Right cardiac atrium (tissue), 5 donors: ENCODE results near the gene ZC3HAV1. TPM values are rescaled to one million over a fixed set of nuclear protein-coding genes. Genes with fewer than 3 reads are reported as not detected.
"Not testable (repeated sequence)": the region's sequence is repeated elsewhere in the genome, so short reads cannot be mapped to it uniquely, and the experiment has no call there.

Source experiments
- ATAC-seq, 2 donors: fragments of 200-7000 bp; cut with Tn5 transposase; one replicate each; pipeline versions ENCODE4 v1.8.0 to v1.9.1; 2020; ENCODE audit warnings: moderate library complexity in 2 of 2, mild to moderate bottlenecking in 1 of 2
- DNase-seq, 3 donors: peaks; one replicate each; pipeline ENCODE4 v3.0.0-alpha.2; 2020
- H3K27ac ChIP-seq: one replicate; pipeline ENCODE4 v1.5.1; 2013; ENCODE audit warnings: mild to moderate bottlenecking, low read length, control low read depth, moderate library complexity
- H3K27me3 ChIP-seq: one replicate; pipeline ENCODE4 v1.6.1; 2013; ENCODE audit not compliant: control insufficient read depth, insufficient read depth
- H3K4me1 ChIP-seq: one replicate; pipeline ENCODE4 v1.6.1; 2013; ENCODE audit warnings: low read length; ENCODE audit not compliant: control insufficient read depth, insufficient read depth
- H3K4me3 ChIP-seq: one replicate; pipeline ENCODE4 v1.5.1; 2013; ENCODE audit warnings: low read length, control low read depth
- H3K9me3 ChIP-seq: one replicate; pipeline ENCODE4 v1.6.1; 2013; ENCODE audit warnings: low read length; ENCODE audit not compliant: control insufficient read depth
- WGBS: extraction: QIAGEN DNeasy Blood & Tissue Kit; methylation state at CpG from one replicate; pipeline ENCODE4 v1.1.7; 2013; 5-methylcytosine and 5-hydroxymethylcytosine counted together
- intact Hi-C, 4 donors: fragments of 100-400 bp; cut with DNase I; formaldehyde crosslinking; loops; one replicate each; pipeline versions ENCODE4 v1.11.0 to v1.14.0; 2022 to 2023
- polyA plus RNA-seq: library from polyadenylated mRNA; stranded (reverse); fragments of 200-250 nt; gene quantifications from one replicate; pipeline ENCODE4 v1.2.3, GENCODE V29; 2013
- total RNA-seq, 4 donors: library from RNA; stranded (reverse); fragmentation: NEBNext Ultra II Directional; extraction: Animal tissue kit (Norgen Biotek cat#: 25700); gene quantifications; one replicate each; pipeline ENCODE4 v1.2.1, GENCODE V29; 2021
- donor health status: healthy with polysubstance abuse.
- donor health status: DM: no; HTN: yes; CAD: no.
- donor health status: DM: no; HTN: no; CAD: no.
- donor health status: DM: no; HTN: yes; CAD: no; lungs with severe emphysema.
- donor health status: DM: yes; HTN: yes; CAD: no.

The ZC3HAV1 gene
- total and polyA plus RNA-seq, 5 donors = 4.1 to 14.1 (median 9.1) TPM

DNA sequence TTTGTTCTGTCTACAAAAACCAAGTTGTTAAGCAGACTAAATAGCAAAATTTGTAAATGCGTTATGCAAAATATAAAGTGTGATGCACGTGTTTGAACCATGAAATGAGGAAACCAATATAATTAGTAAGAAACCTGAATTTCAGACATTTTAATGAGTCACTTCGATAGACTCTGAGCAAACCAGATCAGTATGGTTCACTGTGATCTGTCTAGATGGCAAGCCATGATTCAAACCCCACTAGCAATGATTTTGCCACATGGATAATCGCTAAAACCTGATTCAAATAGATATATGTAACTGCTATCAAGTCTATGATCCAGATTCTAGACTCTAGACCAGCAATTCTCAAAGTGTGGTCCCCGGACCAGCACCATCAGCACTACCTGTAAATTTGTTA is 24.8 kb downstream of the ZC3HAV1 start:
- DNase-seq = no peak
- intact Hi-C loops = no loop called here
- H3K27me3 ChIP-seq = no peaks in the 10 kb centered on the region
- peaks cover 4% of the 10 kb centered on the region for H3K4me1 ChIP-seq
- WGBS = 94% methylated on average over 5 of the region's 5 CpGs
- no peak overlapping the region for H3K27ac ChIP-seq
- no peaks in the 10 kb centered on the region for H3K9me3 ChIP-seq
- H3K4me3 ChIP-seq = no peak overlapping the region
- ATAC-seq = no peak

DNA sequence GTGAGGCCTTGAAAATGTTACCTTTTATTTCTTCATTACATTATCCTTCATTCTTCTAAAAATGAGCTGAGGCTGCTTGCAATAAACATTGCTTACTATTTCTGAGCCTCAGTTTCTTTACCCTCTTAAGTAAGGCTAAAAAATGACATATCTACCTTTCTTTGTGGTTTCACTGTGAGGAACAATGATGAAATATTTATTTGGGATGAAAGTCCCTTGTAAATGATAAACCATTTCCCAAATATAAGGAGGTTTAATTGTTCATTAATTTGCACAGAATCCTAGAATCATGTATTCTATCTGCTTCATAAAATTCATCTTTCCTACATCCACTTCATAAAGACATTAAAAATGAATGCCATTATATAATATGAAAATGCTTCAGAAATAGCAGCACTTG is 27.9 kb downstream of the ZC3HAV1 start:
- Histone ChIP-seq H3K4me3 (no peak overlapping the region), H3K9me3 (no peaks in the 10 kb centered on the region), H3K27me3 (no peaks in the 10 kb centered on the region), H3K4me1 (peaks cover 4% of the 10 kb centered on the region), H3K27ac (no peak overlapping the region)
- intact Hi-C loops = no loop called here
- ATAC-seq (no peak), DNase-seq (no peak)

DNA sequence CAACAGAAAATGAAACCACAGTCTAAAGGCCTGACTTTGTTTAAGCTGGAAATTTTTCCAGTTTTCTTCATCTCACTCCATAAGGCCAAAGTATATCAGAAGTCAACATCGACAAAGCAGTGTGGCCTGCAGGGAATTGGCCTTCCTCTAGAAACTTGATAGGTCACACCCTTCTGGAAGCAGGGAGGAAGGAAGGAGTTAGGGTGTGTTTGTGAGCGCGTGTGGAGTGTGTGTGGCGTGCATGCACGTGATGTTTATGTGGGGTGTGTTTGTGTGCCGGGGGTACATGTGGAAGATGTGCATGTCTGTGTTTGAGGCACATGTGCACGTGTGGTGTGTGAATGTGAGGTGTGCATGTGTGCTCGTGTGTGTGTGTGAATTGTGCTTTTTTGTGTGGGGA is 28.6 kb downstream of the ZC3HAV1 start:
- H3K4me1 ChIP-seq = peaks cover 2% of the 10 kb centered on the region
- intact Hi-C loops = no loop called here
- no peaks in the 10 kb centered on the region for H3K9me3 ChIP-seq
- peak overlapping the region; percentile 16 for H3K27ac ChIP-seq
- DNase-seq = no peak
- H3K27me3 ChIP-seq = no peaks in the 10 kb centered on the region
- H3K4me3 ChIP-seq = no peak overlapping the region
- WGBS = 62% methylated on average over 8 of the region's 8 CpGs
- ATAC-seq = peak; percentile 61 to 86

DNA sequence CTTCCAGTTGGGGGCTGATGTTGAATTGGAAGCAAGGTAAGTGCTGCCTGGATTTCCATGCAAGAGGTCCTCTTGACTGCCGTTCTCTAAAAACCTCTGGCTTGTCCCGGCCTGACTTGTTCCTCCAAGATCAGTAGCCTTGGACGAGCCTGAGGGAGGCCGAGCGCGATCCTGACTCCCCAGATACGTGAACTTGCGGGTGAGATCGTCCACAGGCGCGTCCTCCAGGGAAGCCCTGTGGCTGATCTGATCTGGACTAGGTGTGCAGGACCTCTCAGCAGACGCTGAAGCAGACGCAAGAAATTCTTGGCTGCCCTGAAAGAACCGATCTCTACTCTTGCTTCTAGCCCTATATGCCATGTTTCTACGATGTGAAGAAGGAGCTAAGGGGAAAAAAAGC is 29.7 kb downstream of the ZC3HAV1 start:
- H3K27me3 ChIP-seq = no peaks in the 10 kb centered on the region
- 96% methylated on average over 15 of the region's 15 CpGs for WGBS
- peaks cover 2% of the 10 kb centered on the region for H3K4me1 ChIP-seq
- H3K4me3 ChIP-seq = no peak overlapping the region
- no peaks in the 10 kb centered on the region for H3K9me3 ChIP-seq
- ATAC-seq (no peak), DNase-seq (no peak)
- H3K27ac ChIP-seq = no peak overlapping the region
- intact Hi-C loops = loop anchor here in 3 of 4 donors (5.0 to 10.0 kb wide), 3 partner anchors 63 to 195 kb away; no protein-coding TSS in a partner anchor

DNA sequence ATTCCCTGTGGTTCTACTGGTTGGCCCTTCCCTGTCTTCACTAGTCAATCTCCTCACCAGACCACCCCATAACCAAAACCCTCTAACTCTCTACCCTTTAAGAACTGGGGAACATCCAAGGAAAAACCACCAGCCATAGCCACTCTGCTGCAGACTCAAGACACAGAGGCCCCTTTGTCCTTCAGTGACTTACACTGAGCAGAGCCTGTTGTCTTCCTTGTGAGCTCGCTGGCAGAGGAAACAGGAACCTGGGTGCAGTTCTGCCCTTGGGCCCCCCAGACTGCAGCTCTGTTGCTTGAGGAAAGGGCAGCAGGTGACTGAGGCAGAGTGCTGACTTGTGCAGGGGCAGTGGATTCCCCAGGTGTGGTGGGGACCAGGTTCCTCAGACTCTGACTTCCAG is 30.6 kb downstream of the ZC3HAV1 start:
- intact Hi-C loops = loop anchor here in 3 of 4 donors (5.0 to 10.0 kb wide), 3 partner anchors 62 to 194 kb away; no protein-coding TSS in a partner anchor
- H3K27me3 ChIP-seq = no peaks in the 10 kb centered on the region
- H3K4me1 ChIP-seq = peaks cover 2% of the 10 kb centered on the region
- DNase-seq (no peak), ATAC-seq (no peak)
- no peak overlapping the region for H3K27ac ChIP-seq
- no peaks in the 10 kb centered on the region for H3K9me3 ChIP-seq
- no peak overlapping the region for H3K4me3 ChIP-seq
- WGBS = 75% methylated on average over 1 of the region's 1 CpG

DNA sequence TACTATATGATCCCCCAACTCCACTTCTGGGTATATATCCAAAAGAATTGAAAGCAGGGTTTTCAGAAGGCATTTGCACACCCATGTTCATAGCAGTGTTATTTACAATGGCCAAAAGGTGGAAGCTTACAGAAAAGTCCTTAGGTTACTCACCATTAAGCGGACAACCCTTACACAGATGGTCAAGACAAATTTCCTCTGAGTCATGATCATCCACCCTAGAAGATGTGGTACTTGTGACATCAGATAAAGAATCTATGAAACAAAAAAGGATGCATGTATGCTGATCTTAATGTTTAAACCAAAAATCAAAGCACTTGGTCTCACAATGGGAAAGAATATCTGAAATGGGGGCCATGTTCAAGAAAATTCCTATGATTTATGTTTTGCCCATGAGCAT is 31.1 kb downstream of the ZC3HAV1 start:
- ATAC-seq (no peak), DNase-seq (no peak)
- WGBS = 97% methylated on average over 1 of the region's 1 CpG
- intact Hi-C loops = loop anchor here in 3 of 4 donors (5.0 to 10.0 kb wide), 3 partner anchors 61 to 194 kb away; no protein-coding TSS in a partner anchor
- Histone ChIP-seq H3K4me3 (no peak overlapping the region), H3K4me1 (peaks cover 2% of the 10 kb centered on the region), H3K27ac (no peak overlapping the region), H3K9me3 (no peaks in the 10 kb centered on the region), H3K27me3 (no peaks in the 10 kb centered on the region)

DNA sequence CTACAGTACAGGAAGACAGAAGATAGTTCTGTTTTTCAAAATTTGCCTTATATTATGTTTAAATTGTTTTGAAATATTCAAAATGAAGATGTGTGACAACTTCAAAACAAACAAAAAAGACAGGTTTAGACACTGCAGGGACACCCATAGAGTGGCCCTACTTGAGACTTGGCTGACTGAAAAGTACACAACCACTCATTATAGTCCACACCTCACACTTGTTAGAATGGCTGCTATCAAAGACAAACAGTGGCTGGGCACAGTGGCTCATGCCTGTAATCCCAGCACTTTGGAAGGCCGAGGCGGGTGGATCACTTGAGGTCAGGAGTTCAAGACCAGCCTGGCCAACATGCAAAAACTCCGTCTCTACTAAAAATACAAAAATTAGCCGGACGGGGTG is 31.8 kb downstream of the ZC3HAV1 start:
- not testable (repeated sequence) for H3K4me3 ChIP-seq, DNase-seq, H3K4me1 ChIP-seq, H3K27me3 ChIP-seq, ATAC-seq, H3K9me3 ChIP-seq, H3K27ac ChIP-seq
- intact Hi-C loops = loop anchor here in 3 of 4 donors (5.0 to 10.0 kb wide), 3 partner anchors 60 to 193 kb away; no protein-coding TSS in a partner anchor
- WGBS = 69% methylated on average over 5 of the region's 5 CpGs

DNA sequence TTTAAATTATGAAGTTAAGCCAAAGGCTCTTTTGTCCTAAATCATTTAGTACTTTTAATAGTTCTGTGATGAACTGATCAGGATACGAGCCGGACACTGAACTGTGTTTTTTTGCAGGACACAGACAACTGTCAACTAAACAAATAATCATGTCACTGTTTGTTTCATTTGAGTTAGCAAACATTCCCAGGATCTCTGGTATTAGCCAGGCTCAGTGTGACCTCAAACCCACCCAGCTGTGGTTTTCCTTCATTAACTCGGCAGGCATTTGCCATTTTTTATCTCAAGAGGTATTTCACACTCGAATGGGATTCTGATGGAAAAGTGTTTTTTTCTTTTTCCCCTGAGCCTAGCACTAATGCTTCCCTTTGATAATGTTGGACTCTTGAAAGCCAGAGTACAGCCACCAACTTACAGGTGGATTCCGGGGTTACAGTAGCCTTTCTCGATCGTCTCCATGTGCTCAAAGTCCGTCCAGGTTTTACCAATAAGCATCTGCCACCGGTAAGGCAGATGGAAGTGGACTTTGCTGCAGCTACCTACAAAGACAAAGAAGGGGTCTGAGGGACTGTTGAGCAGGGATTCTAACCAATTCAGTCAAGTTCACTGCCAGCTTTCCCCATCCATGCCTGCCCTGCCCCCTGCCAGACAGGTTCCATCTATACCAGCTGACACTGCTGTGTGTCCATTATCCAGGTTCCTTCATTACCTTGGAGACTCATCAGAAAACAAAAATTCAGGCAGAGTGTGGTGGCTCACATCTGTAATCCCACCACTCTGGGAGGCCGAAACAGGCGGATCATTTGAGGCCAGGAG is 33.4 kb downstream of the ZC3HAV1 start:
- no peak for ATAC-seq
- Histone ChIP-seq H3K4me1 (peaks cover 2% of the 10 kb centered on the region), H3K4me3 (no peak overlapping the region), H3K27ac (no peak overlapping the region), H3K27me3 (no peaks in the 10 kb centered on the region), H3K9me3 (no peaks in the 10 kb centered on the region)
- intact Hi-C loops = loop anchor here in 3 of 4 donors (5.0 to 10.0 kb wide), 3 partner anchors 59 to 191 kb away; no protein-coding TSS in a partner anchor
- WGBS = 84% methylated on average over 11 of the region's 11 CpGs
- DNase-seq = no peak

DNA sequence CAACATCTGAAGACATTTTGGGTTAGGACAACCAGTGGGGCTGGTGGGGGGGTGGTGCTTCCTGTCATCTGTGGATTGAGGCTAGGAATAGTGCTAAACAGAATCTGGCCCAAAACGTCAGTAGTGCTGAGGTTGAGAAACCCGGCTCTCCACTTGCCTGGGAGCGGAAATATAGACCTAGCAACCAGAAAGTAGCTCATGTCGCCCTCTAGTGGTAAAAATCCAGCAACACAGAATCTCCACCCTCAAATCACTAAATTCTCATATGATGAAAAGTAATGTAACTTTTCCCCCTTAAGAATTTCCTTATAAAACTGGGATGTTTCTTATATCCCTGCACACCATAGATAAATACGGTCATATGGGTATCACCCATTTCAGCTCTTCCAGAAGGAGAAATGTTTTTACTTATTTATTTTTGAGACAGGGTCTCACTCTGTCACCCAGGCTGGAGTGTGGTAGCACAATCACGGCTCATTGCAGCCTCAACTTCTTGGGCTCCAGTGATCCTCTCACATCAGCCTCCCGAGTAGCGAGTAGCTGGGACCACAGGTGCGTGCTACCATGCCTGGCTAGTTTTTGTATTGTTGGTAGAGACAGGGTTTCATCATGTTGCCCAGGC is 34.4 kb downstream of the ZC3HAV1 start:
- peak; percentile 89 to 93 for ATAC-seq
- peak; percentile 63 to 80 (median 76) for DNase-seq

DNA sequence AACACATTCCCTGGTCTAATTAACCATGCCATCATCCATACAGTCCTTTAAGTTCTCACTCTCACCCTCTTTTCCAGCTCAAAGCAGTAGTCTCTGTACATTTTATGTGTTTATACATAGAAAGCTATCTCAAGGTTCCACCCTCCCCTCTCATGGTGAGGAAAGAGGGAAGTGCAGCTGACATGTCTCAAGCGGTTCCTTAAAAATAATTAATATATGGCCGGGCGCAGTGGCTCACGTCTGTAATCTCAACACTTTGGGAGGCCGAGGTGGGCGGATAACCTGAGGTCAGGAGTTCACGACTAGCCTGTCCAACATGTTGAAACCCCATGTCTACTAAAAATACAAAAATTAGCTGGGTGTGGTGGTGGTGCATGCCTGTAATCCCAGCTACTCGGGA is 36.7 kb downstream of the ZC3HAV1 start:
- DNase-seq = no peak
- no peak overlapping the region for H3K4me3 ChIP-seq
- intact Hi-C loops = loop anchor here in 3 of 4 donors (10.0 kb wide), 2 partner anchors 58 to 188 kb away; no protein-coding TSS in a partner anchor
- no peak for ATAC-seq
- H3K27ac ChIP-seq = no peak overlapping the region
- H3K9me3 ChIP-seq = no peaks in the 10 kb centered on the region
- H3K4me1 ChIP-seq = no peaks in the 10 kb centered on the region
- H3K27me3 ChIP-seq = no peaks in the 10 kb centered on the region
- 69% methylated on average over 8 of the region's 8 CpGs for WGBS

More for the DNA sequence above, 34.4 kb downstream of the ZC3HAV1 start:
- no peaks in the 10 kb centered on the region for H3K9me3 ChIP-seq
- intact Hi-C loops = loop anchor here in 3 of 4 donors (5.0 to 10.0 kb wide), 3 partner anchors 58 to 190 kb away; no protein-coding TSS in a partner anchor
- peak overlapping the region; percentile 81 for H3K27ac ChIP-seq
- no peaks in the 10 kb centered on the region for H3K4me1 ChIP-seq
- no peaks in the 10 kb centered on the region for H3K27me3 ChIP-seq
- 35% methylated on average over 9 of the region's 9 CpGs for WGBS
- H3K4me3 ChIP-seq = no peak overlapping the region

DNA sequence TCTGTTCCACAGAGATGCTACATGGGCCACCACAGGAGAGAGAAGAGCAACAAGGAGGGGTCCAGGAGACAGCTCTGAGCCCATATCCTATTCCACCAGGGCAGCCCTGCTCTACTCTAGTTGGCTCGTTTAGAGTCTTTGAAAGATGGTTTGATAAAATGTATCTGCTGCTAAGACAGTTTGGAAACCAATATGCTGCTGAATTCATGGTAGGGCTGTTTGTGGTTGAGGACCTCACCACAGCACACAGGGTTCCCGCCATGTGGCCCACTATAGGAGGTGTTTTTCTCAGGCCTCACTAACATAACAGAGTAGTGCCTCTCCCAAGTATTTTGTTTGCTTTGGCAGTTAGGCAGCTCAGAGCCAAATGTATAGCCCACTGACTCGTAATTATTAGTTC is 37.8 kb downstream of the ZC3HAV1 start:
- DNase-seq = no peak
- WGBS = 77% methylated on average over 3 of the region's 3 CpGs
- intact Hi-C loops = loop anchor here in 3 of 4 donors (10.0 kb wide), 2 partner anchors 57 to 187 kb away; no protein-coding TSS in a partner anchor
- Histone ChIP-seq H3K4me1 (no peaks in the 10 kb centered on the region), H3K27ac (no peak overlapping the region), H3K9me3 (no peaks in the 10 kb centered on the region), H3K27me3 (no peaks in the 10 kb centered on the region), H3K4me3 (no peak overlapping the region)
- no peak for ATAC-seq
